ENCODE results near the gene FOXD1.
"Not testable (repeated sequence)": the region's sequence is repeated elsewhere in the genome, so short reads cannot be mapped to it uniquely, and the experiment has no call there.

FOXD1 gene

DNA sequence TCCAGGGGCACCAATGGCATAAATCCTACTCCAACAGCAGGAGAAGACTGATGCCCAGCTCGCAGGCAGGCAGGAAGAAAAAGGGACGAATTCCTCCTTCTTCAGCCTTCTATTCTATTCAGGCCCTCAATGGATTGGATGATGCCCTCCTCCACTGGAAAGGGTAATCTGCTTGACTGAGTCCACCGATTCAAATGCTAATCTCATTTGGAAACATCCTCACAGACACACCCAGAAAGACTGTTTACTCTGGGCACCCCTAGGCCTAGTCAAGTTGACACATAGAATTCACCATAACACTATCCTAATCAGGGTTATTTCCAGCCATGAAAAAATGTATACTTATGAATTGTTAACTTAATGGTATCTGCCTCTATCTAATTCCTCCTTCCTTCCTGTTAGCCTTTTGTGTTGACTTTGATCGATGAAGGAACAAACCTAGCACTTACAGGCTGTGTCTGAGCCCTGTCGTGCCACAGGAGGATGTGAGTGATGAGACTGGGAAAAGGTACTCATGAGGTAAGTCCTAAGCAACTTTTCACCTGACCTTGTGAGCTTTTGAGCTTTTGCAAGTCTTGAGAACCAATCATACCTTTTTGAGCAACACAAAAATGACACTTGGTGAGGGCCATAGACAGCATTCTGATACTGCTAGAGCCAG, 36.5 kb downstream of the FOXD1 start:
- TF ChIP-seq, protein P1, sequence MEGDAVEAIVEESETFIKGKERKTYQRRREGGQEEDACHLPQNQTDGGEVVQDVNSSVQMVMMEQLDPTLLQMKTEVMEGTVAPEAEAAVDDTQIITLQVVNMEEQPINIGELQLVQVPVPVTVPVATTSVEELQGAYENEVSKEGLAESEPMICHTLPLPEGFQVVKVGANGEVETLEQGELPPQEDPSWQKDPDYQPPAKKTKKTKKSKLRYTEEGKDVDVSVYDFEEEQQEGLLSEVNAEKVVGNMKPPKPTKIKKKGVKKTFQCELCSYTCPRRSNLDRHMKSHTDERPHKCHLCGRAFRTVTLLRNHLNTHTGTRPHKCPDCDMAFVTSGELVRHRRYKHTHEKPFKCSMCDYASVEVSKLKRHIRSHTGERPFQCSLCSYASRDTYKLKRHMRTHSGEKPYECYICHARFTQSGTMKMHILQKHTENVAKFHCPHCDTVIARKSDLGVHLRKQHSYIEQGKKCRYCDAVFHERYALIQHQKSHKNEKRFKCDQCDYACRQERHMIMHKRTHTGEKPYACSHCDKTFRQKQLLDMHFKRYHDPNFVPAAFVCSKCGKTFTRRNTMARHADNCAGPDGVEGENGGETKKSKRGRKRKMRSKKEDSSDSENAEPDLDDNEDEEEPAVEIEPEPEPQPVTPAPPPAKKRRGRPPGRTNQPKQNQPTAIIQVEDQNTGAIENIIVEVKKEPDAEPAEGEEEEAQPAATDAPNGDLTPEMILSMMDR (IDR thresholded peaks at IDR 0.05; ENCODE audit: extremely low read depth, insufficient read depth, missing control alignments): no peak
- in situ Hi-C loops (cut with MboI; ENCODE audit: low pct_unique_long_range_greater_than_20kb, low sequenced_read_pairs, unreplicated experiment): no loop called here
- no peak for DNase-seq (ENCODE audit: low spot score)

DNA sequence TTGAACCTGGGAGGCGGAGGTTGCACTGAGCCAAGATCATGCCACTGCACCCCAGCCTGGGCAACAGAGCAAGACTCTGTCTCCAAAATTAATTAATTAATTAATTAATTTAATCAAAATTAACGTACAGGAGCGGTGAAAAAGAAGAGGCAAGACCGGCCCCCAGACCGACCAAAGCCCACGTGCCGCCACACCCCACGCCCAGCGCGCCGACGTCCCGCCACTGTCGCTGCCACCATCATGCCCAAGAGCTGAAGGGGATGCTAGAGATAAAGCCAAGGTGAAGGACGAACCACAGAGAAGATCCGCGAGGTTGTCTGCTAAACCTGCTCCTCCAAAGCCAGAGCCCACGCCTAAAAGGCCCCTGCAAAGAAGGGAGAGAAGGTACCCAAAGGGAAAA, 38.6 kb downstream of the FOXD1 start:
- DNase-seq (ENCODE audit: low spot score); in situ Hi-C loops (cut with MboI; ENCODE audit: low pct_unique_long_range_greater_than_20kb, low sequenced_read_pairs, unreplicated experiment): not testable (repeated sequence)

DNA sequence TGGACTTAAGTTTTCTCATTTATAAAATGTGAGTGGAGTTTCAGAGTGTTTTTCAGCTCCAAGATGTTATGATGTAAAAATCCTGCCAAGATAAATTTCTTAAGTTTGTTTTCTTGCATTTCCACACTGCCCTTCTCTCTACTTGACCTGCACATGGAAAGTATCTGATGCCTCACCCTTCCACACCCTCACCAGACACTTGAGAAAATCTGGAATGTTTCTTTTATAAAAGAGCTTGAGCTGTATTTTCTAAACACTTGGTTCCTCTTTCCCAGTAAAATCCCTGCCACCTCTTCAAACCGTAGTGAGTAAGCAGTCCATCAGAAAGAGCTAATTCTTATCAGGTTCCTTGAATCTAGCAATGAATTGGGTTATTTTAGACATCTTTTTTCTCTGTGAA, 42.9 kb downstream of the FOXD1 start:
- DNase-seq (ENCODE audit: low spot score): no peak
- TF ChIP-seq, protein P1 (IDR thresholded peaks at IDR 0.05; ENCODE audit: extremely low read depth, insufficient read depth, missing control alignments): no peak
- in situ Hi-C loops (cut with MboI; ENCODE audit: low pct_unique_long_range_greater_than_20kb, low sequenced_read_pairs, unreplicated experiment): no loop called here

DNA sequence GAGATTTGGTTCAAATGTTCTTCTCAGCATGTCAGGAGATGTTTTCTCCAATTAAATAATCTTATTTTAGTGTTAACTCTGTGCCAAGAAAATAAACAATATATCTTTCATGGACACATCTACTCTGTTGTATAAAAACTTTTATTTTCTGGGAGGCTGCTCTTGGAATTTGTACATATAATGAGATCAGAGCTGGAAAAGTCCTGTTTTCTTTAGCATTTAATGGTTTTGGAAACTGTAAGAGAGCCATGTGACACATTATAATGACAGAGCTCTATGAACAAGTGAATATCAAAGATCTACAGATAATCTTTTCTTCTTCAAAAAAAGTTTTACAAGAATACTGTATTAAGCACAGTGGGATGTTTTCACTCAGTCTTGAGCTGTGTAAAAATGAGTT, 48.8 kb downstream of the FOXD1 start:
- in situ Hi-C loops (cut with MboI; ENCODE audit: low pct_unique_long_range_greater_than_20kb, low sequenced_read_pairs, unreplicated experiment): no loop called here
- no peak for DNase-seq (ENCODE audit: low spot score)
- TF ChIP-seq, protein P1 (IDR thresholded peaks at IDR 0.05; ENCODE audit: extremely low read depth, insufficient read depth, missing control alignments): no peak
